NCI-H748 (cell line): ENCODE data around the gene CPT2.

ENCODE experiments used
- DNase-seq: peaks from one replicate; lab custom pipeline; 2025; ENCODE audit not compliant: unreplicated experiment; lab: John Stamatoyannopoulos, UW

The CPT2 gene

GRCh38 chr1:53260631-53261247, 64.1 kb downstream of the CPT2 start:
- DNase-seq = no peak

GRCh38 chr1:53262000-53262399, 65.4 kb downstream of the CPT2 start:
- no peak for DNase-seq
